Ishikawa (cell line): ENCODE results near the gene ATP2B2.

Experiments used
- CEBPB ChIP-seq: IDR thresholded peaks from 2 replicates; pipeline ENCODE4 v1.6.1; 2012
- CREB1 ChIP-seq: IDR thresholded peaks from 2 replicates; pipeline ENCODE4 v1.6.1; 2012; ENCODE audit warnings: low read depth
- EGR1 ChIP-seq: IDR thresholded peaks from 2 replicates; pipeline ENCODE4 v1.6.1; 2012
- EP300 ChIP-seq: IDR thresholded peaks from 2 replicates; pipeline ENCODE4 v1.6.1; 2012; ENCODE audit warnings: borderline replicate concordance
- FOXM1 ChIP-seq: IDR thresholded peaks from 2 replicates; pipeline ENCODE4 v1.6.1; 2012; ENCODE audit warnings: low read depth, borderline replicate concordance
- NFIC ChIP-seq: IDR thresholded peaks from 2 replicates; pipeline ENCODE4 v1.6.1; 2012
- RAD21 ChIP-seq: IDR thresholded peaks from 2 replicates; pipeline ENCODE4 v1.6.1; 2012; ENCODE audit warnings: low read depth
- TAF1 ChIP-seq: IDR thresholded peaks from 2 replicates; pipeline ENCODE4 v1.6.1; 2012; ENCODE audit warnings: low read depth, mild to moderate bottlenecking
- TCF12 ChIP-seq: IDR thresholded peaks from 2 replicates; pipeline ENCODE4 v1.6.1; 2012; ENCODE audit warnings: low read depth
- TEAD4 ChIP-seq: IDR thresholded peaks from 2 replicates; pipeline ENCODE4 v1.6.1; 2012
- YY1 ChIP-seq: IDR thresholded peaks from 2 replicates; pipeline ENCODE4 v1.6.1; 2012; ENCODE audit warnings: low read depth
- ZBTB7A ChIP-seq: IDR thresholded peaks from 2 replicates; pipeline ENCODE4 v1.6.1; 2012; ENCODE audit warnings: low read depth
- TF ChIP-seq, protein P1 (sequence below): IDR thresholded peaks from 2 replicates; pipeline ENCODE4 v1.6.1; 2012
- TF ChIP-seq, protein P2 (sequence below): IDR thresholded peaks from 2 replicates; pipeline ENCODE4 v1.6.1; 2012
- TF ChIP-seq, protein P3 (sequence below): IDR thresholded peaks from 2 replicates; pipeline ENCODE4 v1.6.1; 2012; ENCODE audit warnings: low read depth, mild to moderate bottlenecking

The ATP2B2 gene

DNA sequence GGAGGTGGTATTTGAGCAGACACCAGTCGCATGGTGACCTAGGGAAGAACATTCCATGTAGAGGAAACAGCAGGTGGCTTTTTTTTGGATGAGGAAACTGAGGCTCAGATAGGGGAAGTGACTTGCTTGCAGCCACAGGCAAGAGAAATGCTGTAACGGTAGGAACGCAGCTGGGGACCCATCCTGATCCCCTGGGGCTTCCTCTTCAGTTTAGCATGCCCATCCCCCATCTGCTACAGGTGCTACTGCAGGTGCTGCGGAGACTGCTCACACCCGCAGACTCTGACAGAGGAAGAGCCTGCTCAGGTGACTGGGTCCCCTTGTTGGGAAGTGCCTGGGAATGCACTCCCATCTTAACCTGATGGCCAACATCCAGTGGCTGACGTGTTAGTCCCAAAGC is 129.0 kb downstream of the ATP2B2 start:
- TF ChIP-seq ZBTB7A: no peak
- TF ChIP-seq, protein P1, sequence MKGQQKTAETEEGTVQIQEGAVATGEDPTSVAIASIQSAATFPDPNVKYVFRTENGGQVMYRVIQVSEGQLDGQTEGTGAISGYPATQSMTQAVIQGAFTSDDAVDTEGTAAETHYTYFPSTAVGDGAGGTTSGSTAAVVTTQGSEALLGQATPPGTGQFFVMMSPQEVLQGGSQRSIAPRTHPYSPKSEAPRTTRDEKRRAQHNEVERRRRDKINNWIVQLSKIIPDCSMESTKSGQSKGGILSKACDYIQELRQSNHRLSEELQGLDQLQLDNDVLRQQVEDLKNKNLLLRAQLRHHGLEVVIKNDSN: no peak
- no peak for TF ChIP-seq YY1
- no peak for TF ChIP-seq EGR1

DNA sequence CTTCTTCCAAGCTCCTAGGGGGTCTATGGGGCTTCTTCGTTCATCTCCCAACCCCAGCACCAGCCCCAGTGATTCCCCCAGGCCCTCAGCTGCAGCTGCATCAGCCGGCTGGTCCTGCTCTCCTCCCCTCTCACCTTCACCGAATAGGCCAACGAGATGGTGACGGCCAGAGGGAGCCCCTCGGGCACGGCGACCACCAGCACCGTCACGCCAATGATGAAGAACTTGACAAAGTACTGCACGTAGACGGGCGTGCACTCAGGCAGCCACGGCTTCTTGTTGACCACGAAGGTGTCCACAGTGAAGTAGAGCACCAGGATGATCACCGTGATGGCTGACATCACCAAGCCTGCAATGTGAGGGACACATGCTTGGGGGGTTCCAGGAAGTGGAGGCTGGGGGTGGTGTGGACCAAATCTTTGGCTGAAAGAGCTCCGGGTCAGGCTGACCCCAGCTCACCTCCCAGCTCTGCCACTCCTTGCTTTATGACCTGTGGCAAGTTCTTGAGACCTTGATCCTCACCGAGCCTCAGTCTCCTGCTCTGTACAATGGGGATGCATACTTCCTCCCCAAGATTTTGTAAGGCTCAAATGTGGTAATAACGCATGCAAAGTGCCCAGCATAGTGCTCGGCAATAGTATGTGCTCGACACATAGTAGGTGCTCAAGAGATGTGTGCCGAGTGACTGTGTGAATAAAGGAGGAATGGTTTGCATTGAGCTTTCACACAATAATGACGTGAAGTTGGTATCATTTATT is 129.9 kb downstream of the ATP2B2 start:
- TF ChIP-seq, protein P1: no peak
- TF ChIP-seq ZBTB7A (no peak), NFIC (no peak), YY1 (no peak), TCF12 (no peak), FOXM1 (no peak)

DNA sequence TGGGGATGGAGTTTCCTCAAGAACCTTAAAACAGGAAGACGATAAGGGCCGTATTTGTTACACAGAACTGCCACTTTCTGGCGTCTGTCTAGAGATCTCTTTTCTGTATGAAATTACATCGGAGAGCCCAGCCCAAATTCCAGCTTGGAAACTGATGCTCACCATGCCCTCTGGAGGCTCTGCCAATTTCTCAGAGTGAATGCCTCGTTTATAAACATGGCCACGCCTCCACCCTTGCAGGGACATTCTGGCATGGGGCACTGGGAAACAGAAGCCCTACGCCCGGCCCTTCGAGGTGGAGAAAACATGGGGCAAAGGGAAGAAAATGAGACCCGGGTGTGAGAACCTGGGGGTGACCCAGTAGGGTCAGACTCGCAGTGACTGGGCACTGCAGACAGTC is 131.1 kb downstream of the ATP2B2 start:
- TF ChIP-seq TEAD4: no peak
- TF ChIP-seq, protein P2, sequence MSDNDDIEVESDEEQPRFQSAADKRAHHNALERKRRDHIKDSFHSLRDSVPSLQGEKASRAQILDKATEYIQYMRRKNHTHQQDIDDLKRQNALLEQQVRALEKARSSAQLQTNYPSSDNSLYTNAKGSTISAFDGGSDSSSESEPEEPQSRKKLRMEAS: no peak
- TF ChIP-seq, protein P1: no peak
- no peak for TF ChIP-seq EGR1
- no peak for TF ChIP-seq TAF1
- TF ChIP-seq EP300: no peak
- TF ChIP-seq YY1: no peak
- TF ChIP-seq RAD21: no peak
- no peak for TF ChIP-seq CREB1
- no peak for TF ChIP-seq ZBTB7A
- no peak for TF ChIP-seq FOXM1
- no peak for TF ChIP-seq CEBPB
- no peak for TF ChIP-seq NFIC
- TF ChIP-seq, protein P3, sequence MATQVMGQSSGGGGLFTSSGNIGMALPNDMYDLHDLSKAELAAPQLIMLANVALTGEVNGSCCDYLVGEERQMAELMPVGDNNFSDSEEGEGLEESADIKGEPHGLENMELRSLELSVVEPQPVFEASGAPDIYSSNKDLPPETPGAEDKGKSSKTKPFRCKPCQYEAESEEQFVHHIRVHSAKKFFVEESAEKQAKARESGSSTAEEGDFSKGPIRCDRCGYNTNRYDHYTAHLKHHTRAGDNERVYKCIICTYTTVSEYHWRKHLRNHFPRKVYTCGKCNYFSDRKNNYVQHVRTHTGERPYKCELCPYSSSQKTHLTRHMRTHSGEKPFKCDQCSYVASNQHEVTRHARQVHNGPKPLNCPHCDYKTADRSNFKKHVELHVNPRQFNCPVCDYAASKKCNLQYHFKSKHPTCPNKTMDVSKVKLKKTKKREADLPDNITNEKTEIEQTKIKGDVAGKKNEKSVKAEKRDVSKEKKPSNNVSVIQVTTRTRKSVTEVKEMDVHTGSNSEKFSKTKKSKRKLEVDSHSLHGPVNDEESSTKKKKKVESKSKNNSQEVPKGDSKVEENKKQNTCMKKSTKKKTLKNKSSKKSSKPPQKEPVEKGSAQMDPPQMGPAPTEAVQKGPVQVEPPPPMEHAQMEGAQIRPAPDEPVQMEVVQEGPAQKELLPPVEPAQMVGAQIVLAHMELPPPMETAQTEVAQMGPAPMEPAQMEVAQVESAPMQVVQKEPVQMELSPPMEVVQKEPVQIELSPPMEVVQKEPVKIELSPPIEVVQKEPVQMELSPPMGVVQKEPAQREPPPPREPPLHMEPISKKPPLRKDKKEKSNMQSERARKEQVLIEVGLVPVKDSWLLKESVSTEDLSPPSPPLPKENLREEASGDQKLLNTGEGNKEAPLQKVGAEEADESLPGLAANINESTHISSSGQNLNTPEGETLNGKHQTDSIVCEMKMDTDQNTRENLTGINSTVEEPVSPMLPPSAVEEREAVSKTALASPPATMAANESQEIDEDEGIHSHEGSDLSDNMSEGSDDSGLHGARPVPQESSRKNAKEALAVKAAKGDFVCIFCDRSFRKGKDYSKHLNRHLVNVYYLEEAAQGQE: no peak
- TF ChIP-seq TCF12: no peak

DNA sequence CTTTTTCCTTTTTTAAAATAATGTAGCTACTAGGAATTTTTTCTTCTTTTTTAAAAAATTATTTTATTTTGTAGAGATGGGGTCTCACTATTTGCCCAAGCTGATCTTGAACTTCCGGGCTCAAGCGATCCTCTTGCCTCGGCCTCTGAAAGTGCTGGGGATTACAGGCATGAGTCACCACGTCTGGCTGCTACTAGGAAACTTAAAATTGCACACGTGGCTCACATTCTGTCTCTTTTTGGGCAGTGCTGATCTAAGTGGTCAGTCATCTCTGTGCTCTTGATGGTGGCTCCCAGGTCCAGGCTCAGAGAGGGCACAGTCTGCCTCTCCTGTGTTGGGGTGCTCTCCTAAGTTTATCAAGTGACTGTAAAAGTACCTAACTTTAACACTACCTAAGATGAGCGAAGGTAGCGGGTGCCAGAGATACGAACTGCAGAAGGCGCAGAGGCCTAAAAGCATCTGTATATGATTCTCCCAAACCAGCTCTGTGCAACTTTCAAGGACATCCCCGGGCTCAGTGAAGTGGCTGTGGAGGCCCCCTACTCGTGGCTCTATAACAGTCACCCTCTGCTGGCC is 131.6 kb downstream of the ATP2B2 start:
- TF ChIP-seq TEAD4 (no peak), TAF1 (no peak), FOXM1 (no peak), ZBTB7A (no peak), EGR1 (no peak), TCF12 (no peak), RAD21 (no peak), EP300 (no peak), NFIC (no peak), YY1 (no peak)
- TF ChIP-seq, protein P3: no peak
- TF ChIP-seq, protein P2: no peak
- TF ChIP-seq, protein P1: no peak

DNA sequence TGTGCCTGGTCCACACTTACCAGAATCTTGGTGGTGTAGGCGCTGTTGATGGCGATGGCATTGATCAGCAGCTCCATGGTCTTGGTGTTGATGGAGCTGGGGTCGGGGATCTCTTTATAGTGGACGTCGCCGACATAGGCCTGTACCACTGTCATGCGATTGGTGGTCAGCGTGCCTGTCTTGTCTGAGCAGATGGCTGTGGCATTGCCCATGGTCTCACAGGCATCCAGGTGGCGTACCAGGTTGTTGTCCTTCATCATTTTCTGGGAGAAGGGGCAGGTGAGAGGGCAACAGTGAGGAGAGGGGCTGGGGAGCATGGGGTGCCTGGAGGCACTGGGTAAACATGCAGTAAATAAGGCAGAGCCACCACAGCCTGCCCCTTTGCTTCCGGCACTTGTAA is 133.6 kb downstream of the ATP2B2 start:
- TF ChIP-seq NFIC: no peak
- no peak for TF ChIP-seq EP300
- no peak for TF ChIP-seq FOXM1
- TF ChIP-seq, protein P1: no peak
- TF ChIP-seq CREB1: no peak
- no peak for TF ChIP-seq YY1
- TF ChIP-seq TAF1: no peak
- TF ChIP-seq TEAD4: no peak
- TF ChIP-seq, protein P3: no peak
- no peak for TF ChIP-seq ZBTB7A
- no peak for TF ChIP-seq RAD21
- TF ChIP-seq CEBPB: no peak
- no peak for TF ChIP-seq TCF12
- no peak for TF ChIP-seq EGR1
- TF ChIP-seq, protein P2: no peak
